Calu3 (cell line): ENCODE data around the gene AP1G2. TPM values are rescaled to one million over a fixed set of nuclear protein-coding genes. Genes with fewer than 3 reads are reported as not detected.

ENCODE experiments used
- BruUV-seq: library from RNA; stranded (reverse); fragments of 400-500 nt; replicated peaks from 2 replicates; lab custom pipeline; 2021; lab: Mats Ljungman, UMichigan
- CTCF ChIA-PET: fragments of 300-600 bp; sonication (Branson Sonifier 250); formaldehyde crosslinking; loops from one replicate; lab custom pipeline; 2022; ENCODE audit warnings: antibody characterized with exemption; lab: Charles Lee
- DNase-seq: peaks from one replicate; pipeline ENCODE4 v3.0.0; 2022
- H3K27ac Mint-ChIP-seq: one replicate; pipeline ENCODE4 v1.8.0; 2022; ENCODE audit warnings: mixed read lengths; ENCODE audit not compliant: unreplicated experiment
- H3K27me3 Mint-ChIP-seq: one replicate; pipeline ENCODE4 v1.8.0; 2022; ENCODE audit warnings: mixed read lengths; ENCODE audit not compliant: unreplicated experiment
- H3K36me3 Mint-ChIP-seq: one replicate; pipeline ENCODE4 v1.8.0; 2022; ENCODE audit warnings: mild to moderate bottlenecking, moderate library complexity, mixed read lengths; ENCODE audit not compliant: insufficient read depth, unreplicated experiment
- H3K4me1 Mint-ChIP-seq: one replicate; pipeline ENCODE4 v1.8.0; 2022; ENCODE audit warnings: mild to moderate bottlenecking, low read depth, mixed read lengths; ENCODE audit not compliant: unreplicated experiment
- H3K4me3 Mint-ChIP-seq: one replicate; pipeline ENCODE4 v1.8.0; 2022; ENCODE audit warnings: mild to moderate bottlenecking, low read depth, moderate library complexity, mixed read lengths; ENCODE audit not compliant: unreplicated experiment
- H3K9me3 Mint-ChIP-seq: one replicate; pipeline ENCODE4 v1.8.0; 2022; ENCODE audit warnings: low read depth, mixed read lengths; ENCODE audit not compliant: unreplicated experiment
- intact Hi-C: fragments of 100-400 bp; cut with micrococcal nuclease; formaldehyde crosslinking; loops from one replicate; pipeline ENCODE4 v1.10.0; 2022; ENCODE audit not compliant: unreplicated experiment
- total RNA-seq: library from RNA; stranded (reverse); gene quantifications from 2 replicates; pipeline ENCODE4 v1.2.3, GENCODE V29; 2022
- TF ChIP-seq, protein P1 (sequence below): fragments of 200-600 bp; IDR thresholded peaks from one replicate; pipeline ENCODE4 v1.8.0; 2022; ENCODE audit warnings: antibody characterized with exemption; ENCODE audit not compliant: unreplicated experiment

The AP1G2 gene
- total RNA-seq, 1 experiment from 2014 or later, result 152 TPM

DNA sequence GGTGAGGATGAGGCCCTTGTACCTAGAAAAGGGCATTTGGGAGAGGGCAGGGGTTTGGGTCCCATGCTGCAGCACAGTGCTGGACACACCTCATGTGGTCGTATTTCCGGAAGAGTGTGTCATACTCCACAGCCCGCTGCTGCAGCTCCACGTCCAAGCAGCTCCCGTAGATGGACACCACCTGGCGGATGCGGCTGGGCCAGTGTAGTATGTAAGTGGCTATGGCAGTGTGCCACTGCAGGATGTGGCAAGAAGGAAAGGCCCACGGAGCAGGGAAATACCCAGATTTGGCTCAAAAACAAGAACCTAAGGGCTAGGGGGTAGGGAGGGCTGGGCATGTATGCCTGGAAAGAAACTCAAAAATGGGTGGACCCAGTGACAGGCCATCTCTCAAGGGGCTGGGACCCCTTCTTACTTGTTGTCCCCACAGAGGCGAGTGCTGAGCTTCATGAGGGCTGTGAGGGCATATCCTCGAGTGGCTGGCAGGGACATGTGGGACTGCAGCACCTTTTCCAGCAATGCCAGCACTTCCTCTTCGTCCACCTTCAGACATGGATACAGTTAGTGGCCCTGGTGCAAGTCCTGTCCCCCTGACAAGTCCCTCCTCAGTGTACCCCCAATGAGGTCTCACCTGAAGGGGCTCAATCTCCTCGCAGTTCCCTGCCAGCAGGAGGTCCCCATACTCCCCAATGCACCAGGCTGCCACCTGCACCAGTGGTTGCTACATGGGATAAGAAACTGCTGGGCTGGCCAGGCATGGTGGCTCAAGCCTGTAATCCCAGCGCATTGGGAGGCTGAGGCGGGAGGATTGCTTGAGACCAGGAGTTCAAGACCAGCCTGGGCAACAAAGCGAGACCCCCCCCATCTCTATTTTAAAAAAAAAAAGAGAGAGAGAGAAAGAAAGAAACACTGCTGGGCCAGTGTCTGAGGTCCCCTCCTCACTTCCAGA lies 5.4 kb downstream of the AP1G2 start:
- Mint-ChIP-seq H3K9me3 (no peaks in the 10 kb centered on the region), H3K27me3 (no peaks in the 10 kb centered on the region), H3K27ac (no peak overlapping the region), H3K36me3 (peaks cover 67% of the 10 kb centered on the region), H3K4me3 (no peak overlapping the region), H3K4me1 (peaks cover 15% of the 10 kb centered on the region)
- CTCF ChIA-PET, result interaction anchor here (0.5 to 1.3 kb wide), 2 partner anchors 50 to 84 kb away, joined by 4 to 8 read pairs (median 4); no protein-coding TSS in a partner anchor
- no peak for DNase-seq
- intact Hi-C loops, result loop anchor here (1.0 kb wide), 1 partner anchor 84 kb away; no protein-coding TSS in a partner anchor
- BruUV-seq, result no TSS peak
- TF ChIP-seq, protein P1, sequence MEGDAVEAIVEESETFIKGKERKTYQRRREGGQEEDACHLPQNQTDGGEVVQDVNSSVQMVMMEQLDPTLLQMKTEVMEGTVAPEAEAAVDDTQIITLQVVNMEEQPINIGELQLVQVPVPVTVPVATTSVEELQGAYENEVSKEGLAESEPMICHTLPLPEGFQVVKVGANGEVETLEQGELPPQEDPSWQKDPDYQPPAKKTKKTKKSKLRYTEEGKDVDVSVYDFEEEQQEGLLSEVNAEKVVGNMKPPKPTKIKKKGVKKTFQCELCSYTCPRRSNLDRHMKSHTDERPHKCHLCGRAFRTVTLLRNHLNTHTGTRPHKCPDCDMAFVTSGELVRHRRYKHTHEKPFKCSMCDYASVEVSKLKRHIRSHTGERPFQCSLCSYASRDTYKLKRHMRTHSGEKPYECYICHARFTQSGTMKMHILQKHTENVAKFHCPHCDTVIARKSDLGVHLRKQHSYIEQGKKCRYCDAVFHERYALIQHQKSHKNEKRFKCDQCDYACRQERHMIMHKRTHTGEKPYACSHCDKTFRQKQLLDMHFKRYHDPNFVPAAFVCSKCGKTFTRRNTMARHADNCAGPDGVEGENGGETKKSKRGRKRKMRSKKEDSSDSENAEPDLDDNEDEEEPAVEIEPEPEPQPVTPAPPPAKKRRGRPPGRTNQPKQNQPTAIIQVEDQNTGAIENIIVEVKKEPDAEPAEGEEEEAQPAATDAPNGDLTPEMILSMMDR, result no peak

DNA sequence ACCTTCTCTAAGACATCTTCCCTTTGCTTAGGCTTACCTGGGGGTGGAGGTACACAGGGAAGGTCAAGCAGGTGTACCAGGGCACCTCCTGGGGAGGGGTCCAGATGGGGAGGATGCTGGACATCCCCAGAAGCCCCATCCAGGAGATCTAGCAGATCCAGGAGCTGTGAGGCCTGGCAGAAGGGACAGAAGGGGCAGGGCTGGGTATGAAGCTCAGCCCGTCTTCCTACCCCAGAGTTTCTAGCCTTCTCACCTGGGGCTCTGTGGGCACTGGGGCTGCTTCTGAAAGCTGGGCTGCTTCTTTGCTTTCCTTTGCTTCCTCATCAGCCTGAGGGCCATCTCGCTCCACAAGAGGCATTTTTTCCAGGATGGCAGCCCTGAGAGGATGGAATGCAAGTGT lies 6.3 kb downstream of the AP1G2 start:
- DNase-seq, result no peak
- no TSS peak for BruUV-seq
- H3K27me3 Mint-ChIP-seq, result no peaks in the 10 kb centered on the region
- H3K27ac Mint-ChIP-seq, result no peak overlapping the region
- H3K9me3 Mint-ChIP-seq, result no peaks in the 10 kb centered on the region
- peaks cover 71% of the 10 kb centered on the region for H3K36me3 Mint-ChIP-seq
- TF ChIP-seq, protein P1, result no peak
- CTCF ChIA-PET, result interaction anchor here (0.9 kb wide), 1 partner anchor 83 kb away, joined by 8 read pairs; no protein-coding TSS in a partner anchor
- intact Hi-C loops, result no loop called here
- H3K4me1 Mint-ChIP-seq, result peaks cover 16% of the 10 kb centered on the region
- no peak overlapping the region for H3K4me3 Mint-ChIP-seq

DNA sequence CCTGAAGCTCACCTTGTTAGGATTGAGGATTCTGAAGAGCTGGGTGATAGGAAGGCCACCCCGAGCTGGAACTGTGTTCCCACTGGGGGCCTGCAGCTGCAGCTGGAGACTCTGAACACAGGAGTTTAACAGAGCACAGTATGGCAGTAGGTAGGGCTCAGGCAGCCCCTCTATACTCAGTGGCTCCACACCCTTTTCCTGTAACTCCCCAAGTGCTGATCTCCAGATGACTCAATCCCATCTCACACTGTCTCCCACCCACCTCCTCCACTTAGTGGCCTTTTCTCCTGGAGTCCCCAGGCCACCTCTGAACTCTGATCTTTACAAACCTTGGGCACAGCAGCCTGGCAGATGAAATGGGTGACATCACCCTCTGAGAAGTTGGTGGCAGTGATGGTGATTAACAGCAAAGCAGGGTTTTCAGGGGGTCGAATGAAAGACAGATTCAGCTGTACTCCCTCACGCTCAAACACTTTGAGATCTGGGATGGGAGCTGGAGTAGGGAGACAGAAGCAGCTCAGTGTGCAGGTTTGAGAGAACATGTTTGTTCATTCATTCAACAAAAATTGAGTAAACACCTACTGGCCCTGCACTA lies 7.6 kb downstream of the AP1G2 start:
- CTCF ChIA-PET, result interaction anchor here (0.6 to 2.2 kb wide), 3 partner anchors 82 to 1087 kb away, joined by 3 to 22 read pairs (median 7); no protein-coding TSS in a partner anchor
- BruUV-seq, result no TSS peak

More for the DNA sequence above, 7.6 kb downstream of the AP1G2 start:
- DNase-seq, result no peak
- Mint-ChIP-seq H3K27me3 (no peaks in the 10 kb centered on the region), H3K4me1 (peaks cover 22% of the 10 kb centered on the region), H3K4me3 (no peak overlapping the region), H3K36me3 (peaks cover 71% of the 10 kb centered on the region), H3K9me3 (no peaks in the 10 kb centered on the region), H3K27ac (no peak overlapping the region)
- intact Hi-C loops, result loop anchor here (10.0 kb wide), 1 partner anchor 235 kb away; the partner anchor contains the start of gene PABPN1
- TF ChIP-seq, protein P1, result no peak
